Measurements from ENCODE around the gene POU5F1. TPM values are rescaled to one million over a fixed set of nuclear protein-coding genes. Genes with fewer than 3 reads are reported as not detected.
"Not testable (repeated sequence)": the region's sequence is repeated elsewhere in the genome, so short reads cannot be mapped to it uniquely, and the experiment has no call there.

The POU5F1 gene
- 1 to 10 TPM; 3.4 to 7.0 TPM for total RNA-seq

DNA sequence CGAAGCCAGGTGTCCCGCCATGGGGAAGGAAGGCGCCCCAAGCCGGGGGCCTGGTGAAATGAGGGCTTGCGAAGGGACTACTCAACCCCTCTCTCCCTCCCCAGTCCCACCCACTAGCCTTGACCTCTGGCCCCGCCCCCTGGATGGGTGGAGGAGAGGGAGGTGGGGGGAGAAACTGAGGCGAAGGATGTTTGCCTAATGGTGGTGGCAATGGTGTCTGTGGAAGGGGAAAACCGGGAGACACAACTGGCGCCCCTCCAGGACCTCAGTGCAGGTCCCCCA lies at the start of gene POU5F1:
Gene POU5F1 (minus strand): TSS at position 83 of the 282 bp plus-strand sequence. CDS start 62 bp downstream, at position 21.
- intact Hi-C loops (cut with DNase I), result no loop called here
- Histone ChIP-seq H3K9ac (ENCODE audit: low read depth in 2 of 2, low read length in 2 of 2) (peak within 1 kb of the TSS in 1 of 2 donors; percentile 35), H3K36me3 (no peaks in the 10 kb centered on the region), H3K27me3 (no peaks in the 10 kb centered on the region), H3K4me1 (no peaks in the 10 kb centered on the region), H3K27ac (no peak within 1 kb of the TSS), H3K9me3 (no peaks in the 10 kb centered on the region), H3K4me3 (no peak within 1 kb of the TSS)
- DNase-seq, result no peak
- no peak for TF ChIP-seq CTCF (IDR thresholded peaks at IDR 0.05)

GRCh38 chr6:31216208-31216898 lies 45.9 kb upstream of the POU5F1 start:
- intact Hi-C loops (cut with DNase I), result no loop called here
- H3K27ac ChIP-seq, result peak overlapping the region; percentile 82

GRCh38 chr6:31215216-31215615 lies 44.7 kb upstream of the POU5F1 start:
- H3K4me1 ChIP-seq; H3K9me3 ChIP-seq; H3K4me3 ChIP-seq; H3K27me3 ChIP-seq; H3K27ac ChIP-seq; H3K9ac ChIP-seq (ENCODE audit: low read depth in 2 of 2, low read length in 2 of 2); H3K36me3 ChIP-seq; intact Hi-C loops (cut with DNase I); DNase-seq: not testable (repeated sequence)

More at GRCh38 chr6:31216208-31216898, 45.9 kb upstream of the POU5F1 start:
- peak; percentile 50 for DNase-seq
- H3K9me3 ChIP-seq, result no peaks in the 10 kb centered on the region
- no peak for TF ChIP-seq CTCF (IDR thresholded peaks at IDR 0.05)
- no peak overlapping the region for H3K9ac ChIP-seq (ENCODE audit: low read depth in 2 of 2, low read length in 2 of 2)
- H3K27me3 ChIP-seq, result no peaks in the 10 kb centered on the region
- H3K4me1 ChIP-seq, result peaks cover 4% of the 10 kb centered on the region
- no peaks in the 10 kb centered on the region for H3K36me3 ChIP-seq
- no peak overlapping the region for H3K4me3 ChIP-seq

DNA sequence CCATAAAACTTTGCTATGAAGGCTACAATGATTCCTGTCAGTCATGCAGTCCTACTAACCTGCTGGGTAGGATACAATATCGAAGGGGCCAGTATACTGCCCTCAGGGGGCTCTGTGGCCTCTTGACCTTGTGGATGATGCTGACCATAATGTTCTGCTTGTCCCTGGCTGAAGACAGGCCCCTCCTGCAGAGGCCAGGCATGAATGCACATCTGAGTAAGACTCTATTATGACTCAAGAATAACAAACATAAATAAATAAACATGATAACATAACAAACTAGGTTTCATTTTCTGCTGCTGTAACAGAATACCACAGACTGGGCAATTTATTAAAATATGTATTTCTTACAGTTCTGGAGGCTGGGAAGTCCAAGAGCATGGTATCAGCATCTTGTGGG lies 44.0 kb upstream of the POU5F1 start:
- no peaks in the 10 kb centered on the region for H3K9me3 ChIP-seq
- H3K27me3 ChIP-seq, result no peaks in the 10 kb centered on the region
- H3K9ac ChIP-seq (ENCODE audit: low read depth in 2 of 2, low read length in 2 of 2), result no peak overlapping the region
- H3K27ac ChIP-seq, result no peak overlapping the region
- H3K4me1 ChIP-seq, result peaks cover 4% of the 10 kb centered on the region
- no peak for TF ChIP-seq CTCF (IDR thresholded peaks at IDR 0.05)
- H3K4me3 ChIP-seq, result no peak overlapping the region
- intact Hi-C loops (cut with DNase I), result no loop called here
- no peaks in the 10 kb centered on the region for H3K36me3 ChIP-seq
- DNase-seq, result no peak

- Histone ChIP-seq H3K27ac (no peak overlapping the region), H3K4me1 (peaks cover 3% of the 10 kb centered on the region), H3K9me3 (no peaks in the 10 kb centered on the region), H3K9ac (ENCODE audit: low read depth in 2 of 2, low read length in 2 of 2) (no peak overlapping the region), H3K36me3 (no peaks in the 10 kb centered on the region), H3K27me3 (no peaks in the 10 kb centered on the region), H3K4me3 (no peak overlapping the region)
- no peak for DNase-seq
- no peak for TF ChIP-seq CTCF (IDR thresholded peaks at IDR 0.05)
- intact Hi-C loops (cut with DNase I), result no loop called here
Measured at GRCh38 chr6:31210741-31211532, 40.5 kb upstream of the POU5F1 start.

DNA sequence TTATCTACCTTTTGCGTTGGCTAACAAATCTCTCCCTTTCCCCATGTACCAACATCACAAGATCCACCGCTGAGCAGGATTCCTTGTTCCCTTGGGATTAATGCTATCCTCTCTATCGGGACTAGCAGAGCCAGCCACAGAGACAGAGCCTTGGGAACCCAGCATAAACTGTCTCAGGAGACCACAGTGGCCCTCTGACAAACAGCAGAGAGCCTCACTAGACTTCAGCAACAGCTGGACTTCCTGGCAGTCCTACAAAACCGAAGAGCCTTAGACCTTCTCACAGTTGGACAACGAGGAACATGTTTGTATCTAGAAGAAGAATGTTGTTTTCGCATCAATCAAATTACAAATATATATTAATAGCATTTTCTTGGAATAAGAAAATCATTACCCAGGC lies 39.6 kb upstream of the POU5F1 start:
- intact Hi-C loops (cut with DNase I), result no loop called here
- TF ChIP-seq CTCF (IDR thresholded peaks at IDR 0.05), result no peak
- no peak for DNase-seq
- Histone ChIP-seq H3K27ac (no peak overlapping the region), H3K36me3 (no peaks in the 10 kb centered on the region), H3K4me3 (no peak overlapping the region), H3K9ac (ENCODE audit: low read depth in 2 of 2, low read length in 2 of 2) (no peak overlapping the region), H3K27me3 (no peaks in the 10 kb centered on the region), H3K4me1 (no peaks in the 10 kb centered on the region), H3K9me3 (no peaks in the 10 kb centered on the region)
